GM10266 (cell line): ENCODE data around the gene S1PR4.
"Not testable (repeated sequence)": the region's sequence is repeated elsewhere in the genome, so short reads cannot be mapped to it uniquely, and the experiment has no call there.

ENCODE experiments used
- DNase-seq: peaks from one replicate; pipeline ENCODE4 v3.0.0; 2012; ENCODE audit errors: extremely low spot score
- CTCF ChIP-seq: IDR thresholded peaks from 2 replicates; pipeline ENCODE4 v1.5.1; 2012; ENCODE audit warnings: mild to moderate bottlenecking, low read depth; ENCODE audit not compliant: control insufficient read depth, insufficient read depth; ENCODE audit errors: missing control alignments

S1PR4 gene

DNA sequence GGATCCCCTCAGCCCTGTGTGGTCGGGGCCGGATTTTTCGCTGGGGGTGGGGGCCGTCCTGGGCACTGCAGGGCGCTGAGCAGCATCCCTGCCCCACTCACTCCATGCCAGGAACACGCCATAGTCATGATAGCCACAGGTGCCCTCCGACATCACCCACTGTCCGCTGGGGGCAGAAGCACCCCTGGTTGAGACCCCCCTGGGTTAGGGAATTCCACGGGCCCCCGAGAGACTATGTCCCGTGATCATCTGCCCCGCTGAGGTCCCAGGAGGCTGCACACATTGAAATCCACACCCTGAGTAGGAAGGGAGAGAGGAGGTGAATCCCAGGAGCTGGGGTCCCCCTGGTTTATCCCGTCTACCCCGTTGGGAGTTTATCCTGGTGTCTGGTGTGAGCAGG, 23.3 kb downstream of the S1PR4 start:
- TF ChIP-seq CTCF, result no peak
- no peak for DNase-seq

DNA sequence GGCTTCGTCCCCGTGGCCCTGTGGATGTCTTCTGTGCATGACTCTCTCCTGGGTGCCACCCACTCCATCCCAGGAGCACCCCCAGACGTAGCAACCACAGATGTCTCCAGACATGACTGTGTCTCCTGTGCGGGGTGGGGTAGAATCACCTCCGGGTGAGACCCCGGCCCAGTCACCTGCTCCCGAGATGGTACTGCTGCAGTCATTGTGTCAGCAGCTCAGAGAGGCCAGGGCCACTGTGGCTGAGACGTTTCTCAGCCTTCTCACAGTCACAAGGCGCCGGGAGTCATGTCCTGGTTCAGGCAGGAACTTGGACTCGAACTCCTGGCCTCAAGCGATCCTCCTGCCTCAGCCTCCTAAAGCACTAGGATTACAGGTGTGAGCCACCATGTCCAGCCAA, 23.8 kb downstream of the S1PR4 start:
- no peak for DNase-seq
- no peak for TF ChIP-seq CTCF

GRCh38 chr19:3202895-3203294, 24.3 kb downstream of the S1PR4 start:
- DNase-seq, result not testable (repeated sequence)

GRCh38 chr19:3203805-3204645, 25.5 kb downstream of the S1PR4 start:
- DNase-seq, result no peak
- TF ChIP-seq CTCF, result no peak

- no peak for TF ChIP-seq CTCF
- DNase-seq, result no peak
Measured at GRCh38 chr19:3204646-3205275, 26.2 kb downstream of the S1PR4 start.

GRCh38 chr19:3206216-3206953, 27.8 kb downstream of the S1PR4 start:
- no peak for DNase-seq
- TF ChIP-seq CTCF, result no peak

- no peak for DNase-seq
- no peak for TF ChIP-seq CTCF
Measured at GRCh38 chr19:3207461-3208242, 29.1 kb downstream of the S1PR4 start.
